ENCODE results near the gene C4orf51. TPM values are rescaled to one million over a fixed set of nuclear protein-coding genes. Genes with fewer than 3 reads are reported as not detected.
A peak's percentile ranks its signal among the peaks of the same experiment; 100 is the strongest.
"Not testable (repeated sequence)": the region's sequence is repeated elsewhere in the genome, so short reads cannot be mapped to it uniquely, and the experiment has no call there.

The C4orf51 gene
- total RNA-seq, 1 experiment from 2014 or later, result 15.4 TPM

DNA sequence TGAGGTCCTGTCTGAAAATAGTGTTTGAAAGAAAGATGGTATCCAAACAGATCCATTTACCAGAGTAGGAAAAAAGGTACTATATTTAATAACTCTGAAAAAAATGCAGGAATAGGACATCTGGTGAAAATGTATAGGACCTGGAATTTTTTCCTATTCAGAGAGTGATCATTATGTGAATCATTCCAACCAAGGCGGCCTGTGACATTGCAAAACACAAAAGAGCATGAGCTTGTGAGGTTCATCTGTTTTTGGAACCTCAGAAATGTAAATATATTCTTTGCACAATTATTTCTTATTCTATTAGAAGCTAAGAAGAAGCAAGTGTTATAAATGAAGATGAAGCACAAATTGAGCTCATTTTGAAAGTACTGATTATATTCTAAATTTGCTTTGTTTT is 2.0 kb downstream of the C4orf51 start (continued):
- TF ChIP-seq, protein P1, sequence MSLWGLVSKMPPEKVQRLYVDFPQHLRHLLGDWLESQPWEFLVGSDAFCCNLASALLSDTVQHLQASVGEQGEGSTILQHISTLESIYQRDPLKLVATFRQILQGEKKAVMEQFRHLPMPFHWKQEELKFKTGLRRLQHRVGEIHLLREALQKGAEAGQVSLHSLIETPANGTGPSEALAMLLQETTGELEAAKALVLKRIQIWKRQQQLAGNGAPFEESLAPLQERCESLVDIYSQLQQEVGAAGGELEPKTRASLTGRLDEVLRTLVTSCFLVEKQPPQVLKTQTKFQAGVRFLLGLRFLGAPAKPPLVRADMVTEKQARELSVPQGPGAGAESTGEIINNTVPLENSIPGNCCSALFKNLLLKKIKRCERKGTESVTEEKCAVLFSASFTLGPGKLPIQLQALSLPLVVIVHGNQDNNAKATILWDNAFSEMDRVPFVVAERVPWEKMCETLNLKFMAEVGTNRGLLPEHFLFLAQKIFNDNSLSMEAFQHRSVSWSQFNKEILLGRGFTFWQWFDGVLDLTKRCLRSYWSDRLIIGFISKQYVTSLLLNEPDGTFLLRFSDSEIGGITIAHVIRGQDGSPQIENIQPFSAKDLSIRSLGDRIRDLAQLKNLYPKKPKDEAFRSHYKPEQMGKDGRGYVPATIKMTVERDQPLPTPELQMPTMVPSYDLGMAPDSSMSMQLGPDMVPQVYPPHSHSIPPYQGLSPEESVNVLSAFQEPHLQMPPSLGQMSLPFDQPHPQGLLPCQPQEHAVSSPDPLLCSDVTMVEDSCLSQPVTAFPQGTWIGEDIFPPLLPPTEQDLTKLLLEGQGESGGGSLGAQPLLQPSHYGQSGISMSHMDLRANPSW (CRISPR knock-in tag; conservative IDR thresholded peaks at IDR 0.05; ENCODE audit: low read depth), result no peak
- TF ChIP-seq ESRRA (CRISPR knock-in tag; IDR thresholded peaks at IDR 0.05; ENCODE audit: borderline replicate concordance), result no peak

DNA sequence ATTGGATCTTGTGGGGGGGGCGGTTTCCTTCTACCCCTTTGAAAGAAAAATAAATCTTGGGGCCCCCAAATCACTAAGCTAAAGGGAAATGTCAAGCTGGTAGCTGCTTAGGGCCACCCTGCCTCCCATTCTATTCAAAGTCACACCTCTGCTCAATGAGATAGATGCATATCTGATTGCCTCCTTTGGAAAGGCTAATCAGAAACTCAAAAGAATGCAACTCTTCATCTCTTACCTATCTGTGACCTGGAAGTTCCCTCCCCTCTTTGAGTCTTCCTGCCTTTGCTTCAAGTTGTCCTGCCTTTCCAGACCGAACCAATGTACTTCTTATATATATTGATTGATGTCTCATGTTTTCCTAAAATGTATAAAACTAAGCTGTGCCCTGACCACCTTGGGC is 7.0 kb downstream of the C4orf51 start:
- H3K4me3 Mint-ChIP-seq, result no peak overlapping the region
- peaks cover 20% of the 10 kb centered on the region for H3K36me3 Mint-ChIP-seq
- no peak overlapping the region for H3K27ac Mint-ChIP-seq
- POLR2A ChIA-PET, result interaction anchor here (0.6 kb wide), 1 partner anchor 70 kb away, joined by 3 read pairs; no protein-coding TSS in a partner anchor
- peaks cover 31% of the 10 kb centered on the region for H3K4me1 Mint-ChIP-seq
- peaks cover 31% of the 10 kb centered on the region for H3K9me3 Mint-ChIP-seq
- CTCF ChIA-PET, result interaction anchor here (0.7 kb wide), 1 partner anchor 93 kb away, joined by 3 read pairs; no protein-coding TSS in a partner anchor
- H3K27me3 Mint-ChIP-seq (ENCODE audit: low read depth), result no peaks in the 10 kb centered on the region; the same call in 1 of the 2 replicates
- no peak for DNase-seq (ENCODE audit: low spot score)
- peak; percentile 63 for ATAC-seq
- TF ChIP-seq ATF1 (CRISPR knock-in tag; IDR thresholded peaks at IDR 0.05), result no peak
- TF ChIP-seq OVOL2 (CRISPR knock-in tag; IDR thresholded peaks at IDR 0.05; ENCODE audit: borderline replicate concordance), result no peak
- TF ChIP-seq TEAD1 (CRISPR knock-in tag; IDR thresholded peaks at IDR 0.05), result no peak
- no peak for TF ChIP-seq ZNF121 (CRISPR knock-in tag; IDR thresholded peaks at IDR 0.05)
- no peak for TF ChIP-seq NFYB (CRISPR knock-in tag; conservative IDR thresholded peaks at IDR 0.05; ENCODE audit: low read depth)
- TF ChIP-seq ZNF219 (CRISPR knock-in tag; IDR thresholded peaks at IDR 0.05; ENCODE audit: borderline replicate concordance), result no peak
- TF ChIP-seq TCF7 (CRISPR knock-in tag; IDR thresholded peaks at IDR 0.05; ENCODE audit: low read depth), result no peak
- no peak for TF ChIP-seq NR1H2 (CRISPR knock-in tag; IDR thresholded peaks at IDR 0.05)
- no peak for TF ChIP-seq CBFB (CRISPR knock-in tag; IDR thresholded peaks at IDR 0.05; ENCODE audit: low read depth)
- TF ChIP-seq, protein P2, sequence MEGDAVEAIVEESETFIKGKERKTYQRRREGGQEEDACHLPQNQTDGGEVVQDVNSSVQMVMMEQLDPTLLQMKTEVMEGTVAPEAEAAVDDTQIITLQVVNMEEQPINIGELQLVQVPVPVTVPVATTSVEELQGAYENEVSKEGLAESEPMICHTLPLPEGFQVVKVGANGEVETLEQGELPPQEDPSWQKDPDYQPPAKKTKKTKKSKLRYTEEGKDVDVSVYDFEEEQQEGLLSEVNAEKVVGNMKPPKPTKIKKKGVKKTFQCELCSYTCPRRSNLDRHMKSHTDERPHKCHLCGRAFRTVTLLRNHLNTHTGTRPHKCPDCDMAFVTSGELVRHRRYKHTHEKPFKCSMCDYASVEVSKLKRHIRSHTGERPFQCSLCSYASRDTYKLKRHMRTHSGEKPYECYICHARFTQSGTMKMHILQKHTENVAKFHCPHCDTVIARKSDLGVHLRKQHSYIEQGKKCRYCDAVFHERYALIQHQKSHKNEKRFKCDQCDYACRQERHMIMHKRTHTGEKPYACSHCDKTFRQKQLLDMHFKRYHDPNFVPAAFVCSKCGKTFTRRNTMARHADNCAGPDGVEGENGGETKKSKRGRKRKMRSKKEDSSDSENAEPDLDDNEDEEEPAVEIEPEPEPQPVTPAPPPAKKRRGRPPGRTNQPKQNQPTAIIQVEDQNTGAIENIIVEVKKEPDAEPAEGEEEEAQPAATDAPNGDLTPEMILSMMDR (IDR thresholded peaks at IDR 0.05), result no peak

DNA sequence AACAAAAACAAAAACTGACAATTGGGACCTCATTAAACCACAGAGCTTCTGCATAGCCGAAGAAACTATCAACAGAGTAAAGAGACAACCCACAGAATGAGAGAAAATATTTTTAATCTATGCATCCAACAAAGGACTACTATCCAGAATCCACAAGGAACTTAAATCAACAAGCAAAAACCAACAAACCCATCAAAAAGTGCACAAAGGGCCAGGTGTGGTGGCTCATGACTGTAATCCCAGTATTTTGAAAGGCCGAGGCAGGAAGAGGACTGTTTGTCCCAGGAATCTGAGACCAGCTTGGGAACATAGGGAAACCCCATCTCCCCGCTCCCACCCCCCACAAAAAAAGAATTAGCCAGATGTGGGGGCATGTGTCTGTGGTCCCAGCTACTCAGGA is 10.7 kb downstream of the C4orf51 start:
- TF ChIP-seq NFYB (CRISPR knock-in tag; conservative IDR thresholded peaks at IDR 0.05; ENCODE audit: low read depth) (no peak), GRHL2 (CRISPR knock-in tag; IDR thresholded peaks at IDR 0.05; ENCODE audit: insufficient replicate concordance, severe bottlenecking) (no peak), ELF4 (CRISPR knock-in tag; IDR thresholded peaks at IDR 0.05; ENCODE audit: low read depth) (no peak), SMAD4 (CRISPR knock-in tag; IDR thresholded peaks at IDR 0.05) (no peak)
- TF ChIP-seq, protein P3, sequence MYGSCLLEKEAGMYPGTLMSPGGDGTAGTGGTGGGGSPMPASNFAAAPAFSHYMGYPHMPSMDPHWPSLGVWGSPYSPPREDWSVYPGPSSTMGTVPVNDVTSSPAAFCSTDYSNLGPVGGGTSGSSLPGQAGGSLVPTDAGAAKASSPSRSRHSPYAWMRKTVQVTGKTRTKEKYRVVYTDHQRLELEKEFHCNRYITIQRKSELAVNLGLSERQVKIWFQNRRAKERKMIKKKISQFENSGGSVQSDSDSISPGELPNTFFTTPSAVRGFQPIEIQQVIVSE (CRISPR knock-in tag; IDR thresholded peaks at IDR 0.05; ENCODE audit: borderline replicate concordance), result no peak
- TF ChIP-seq, protein P4, sequence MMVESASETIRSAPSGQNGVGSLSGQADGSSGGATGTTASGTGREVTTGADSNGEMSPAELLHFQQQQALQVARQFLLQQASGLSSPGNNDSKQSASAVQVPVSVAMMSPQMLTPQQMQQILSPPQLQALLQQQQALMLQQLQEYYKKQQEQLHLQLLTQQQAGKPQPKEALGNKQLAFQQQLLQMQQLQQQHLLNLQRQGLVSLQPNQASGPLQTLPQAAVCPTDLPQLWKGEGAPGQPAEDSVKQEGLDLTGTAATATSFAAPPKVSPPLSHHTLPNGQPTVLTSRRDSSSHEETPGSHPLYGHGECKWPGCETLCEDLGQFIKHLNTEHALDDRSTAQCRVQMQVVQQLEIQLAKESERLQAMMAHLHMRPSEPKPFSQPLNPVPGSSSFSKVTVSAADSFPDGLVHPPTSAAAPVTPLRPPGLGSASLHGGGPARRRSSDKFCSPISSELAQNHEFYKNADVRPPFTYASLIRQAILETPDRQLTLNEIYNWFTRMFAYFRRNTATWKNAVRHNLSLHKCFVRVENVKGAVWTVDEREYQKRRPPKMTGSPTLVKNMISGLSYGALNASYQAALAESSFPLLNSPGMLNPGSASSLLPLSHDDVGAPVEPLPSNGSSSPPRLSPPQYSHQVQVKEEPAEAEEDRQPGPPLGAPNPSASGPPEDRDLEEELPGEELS (CRISPR knock-in tag; IDR thresholded peaks at IDR 0.05), result no peak
- TF ChIP-seq, protein P5, sequence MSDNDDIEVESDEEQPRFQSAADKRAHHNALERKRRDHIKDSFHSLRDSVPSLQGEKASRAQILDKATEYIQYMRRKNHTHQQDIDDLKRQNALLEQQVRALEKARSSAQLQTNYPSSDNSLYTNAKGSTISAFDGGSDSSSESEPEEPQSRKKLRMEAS (CRISPR knock-in tag; IDR thresholded peaks at IDR 0.05), result no peak
- TF ChIP-seq, protein P6, sequence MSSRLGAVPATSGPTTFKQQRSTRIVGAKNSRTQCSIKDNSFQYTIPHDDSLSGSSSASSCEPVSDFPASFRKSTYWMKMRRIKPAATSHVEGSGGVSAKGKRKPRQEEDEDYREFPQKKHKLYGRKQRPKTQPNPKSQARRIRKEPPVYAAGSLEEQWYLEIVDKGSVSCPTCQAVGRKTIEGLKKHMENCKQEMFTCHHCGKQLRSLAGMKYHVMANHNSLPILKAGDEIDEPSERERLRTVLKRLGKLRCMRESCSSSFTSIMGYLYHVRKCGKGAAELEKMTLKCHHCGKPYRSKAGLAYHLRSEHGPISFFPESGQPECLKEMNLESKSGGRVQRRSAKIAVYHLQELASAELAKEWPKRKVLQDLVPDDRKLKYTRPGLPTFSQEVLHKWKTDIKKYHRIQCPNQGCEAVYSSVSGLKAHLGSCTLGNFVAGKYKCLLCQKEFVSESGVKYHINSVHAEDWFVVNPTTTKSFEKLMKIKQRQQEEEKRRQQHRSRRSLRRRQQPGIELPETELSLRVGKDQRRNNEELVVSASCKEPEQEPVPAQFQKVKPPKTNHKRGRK (CRISPR knock-in tag; IDR thresholded peaks at IDR 0.05; ENCODE audit: borderline replicate concordance), result no peak
- Mint-ChIP-seq H3K36me3 (peaks cover 37% of the 10 kb centered on the region), H3K27me3 (ENCODE audit: low read depth) (no peaks in the 10 kb centered on the region; the same call in 1 of the 2 replicates), H3K27ac (no peak overlapping the region), H3K4me1 (peaks cover 23% of the 10 kb centered on the region), H3K4me3 (no peak overlapping the region), H3K9me3 (peaks cover 38% of the 10 kb centered on the region)
- ChIA-PET CTCF (no interaction called here), POLR2A (no interaction called here)
- ATAC-seq (no peak), DNase-seq (ENCODE audit: low spot score) (no peak)

DNA sequence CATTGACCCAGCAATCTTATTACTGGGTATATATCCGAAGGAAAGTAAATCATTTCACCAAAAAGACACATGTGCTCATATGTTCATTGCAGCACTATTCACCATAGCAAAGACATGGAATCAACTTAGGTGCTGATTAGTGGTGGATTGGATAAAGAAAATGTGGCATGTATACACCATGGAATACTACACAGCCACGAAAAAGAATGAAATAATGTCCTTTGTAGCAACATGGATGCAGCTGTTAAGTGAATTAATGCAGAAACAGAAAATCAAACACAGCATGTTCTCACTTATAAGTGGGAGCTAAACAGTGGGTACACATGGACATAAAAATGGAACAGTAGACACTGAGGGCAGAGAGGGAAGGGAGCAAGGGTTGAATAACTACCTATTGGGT is 11.5 kb downstream of the C4orf51 start:
- H3K27ac Mint-ChIP-seq; H3K4me3 Mint-ChIP-seq; ATAC-seq; DNase-seq (ENCODE audit: low spot score); CTCF ChIA-PET; H3K27me3 Mint-ChIP-seq (ENCODE audit: low read depth): not testable (repeated sequence)
- POLR2A ChIA-PET, result interaction anchor here (0.6 kb wide), 1 partner anchor 550 kb away, joined by 4 read pairs; no protein-coding TSS in a partner anchor
- Mint-ChIP-seq H3K9me3 (peaks cover 40% of the 10 kb centered on the region), H3K36me3 (peaks cover 42% of the 10 kb centered on the region), H3K4me1 (peaks cover 19% of the 10 kb centered on the region)
